HG03575 (cell line): ENCODE data around the gene BMAL1.
"Not testable (repeated sequence)": the region's sequence is repeated elsewhere in the genome, so short reads cannot be mapped to it uniquely, and the experiment has no call there.

ENCODE experiments used
- ATAC-seq: cut with Tn5 transposase; IDR thresholded peaks from one replicate; pipeline ENCODE4 v1.9.1; 2021; ENCODE audit not compliant: unreplicated experiment, insufficient number of reproducible peaks, low FRiP score; ENCODE audit errors: extremely low read depth

The BMAL1 gene

GRCh38 chr11:13277768-13278608 is at the start of gene BMAL1:
BMAL1 (plus strand) TSS chr11:13277790; CDS start chr11:13354309, 76,519 bp downstream.
- ATAC-seq = no peak

- no peak for ATAC-seq
Measured at GRCh38 chr11:13228572-13228971, 49.0 kb upstream of the BMAL1 start.

GRCh38 chr11:13229136-13229535 is 48.5 kb upstream of the BMAL1 start:
- no peak for ATAC-seq

- ATAC-seq = no peak
Measured at GRCh38 chr11:13229711-13230318, 47.8 kb upstream of the BMAL1 start.

- ATAC-seq = no peak
Measured at GRCh38 chr11:13233173-13233745, 44.3 kb upstream of the BMAL1 start.

GRCh38 chr11:13235895-13236294 is 41.7 kb upstream of the BMAL1 start:
- no peak for ATAC-seq

- no peak for ATAC-seq
Measured at GRCh38 chr11:13236626-13237025, 41.0 kb upstream of the BMAL1 start.

GRCh38 chr11:13237761-13238160 is 39.8 kb upstream of the BMAL1 start:
- ATAC-seq = no peak

GRCh38 chr11:13238879-13239514 is 38.6 kb upstream of the BMAL1 start:
- no peak for ATAC-seq

GRCh38 chr11:13242564-13242963 is 35.0 kb upstream of the BMAL1 start:
- no peak for ATAC-seq

- no peak for ATAC-seq
Measured at GRCh38 chr11:13247606-13248296, 29.8 kb upstream of the BMAL1 start.

- ATAC-seq = no peak
Measured at GRCh38 chr11:13249177-13249576, 28.4 kb upstream of the BMAL1 start.

- ATAC-seq = no peak
Measured at GRCh38 chr11:13249992-13250391, 27.6 kb upstream of the BMAL1 start.

- no peak for ATAC-seq
Measured at GRCh38 chr11:13251966-13252365, 25.6 kb upstream of the BMAL1 start.

GRCh38 chr11:13252438-13252837 is 25.2 kb upstream of the BMAL1 start:
- ATAC-seq = no peak

GRCh38 chr11:13256216-13256615 is 21.4 kb upstream of the BMAL1 start:
- ATAC-seq = no peak

- not testable (repeated sequence) for ATAC-seq
Measured at GRCh38 chr11:13258061-13258460, 19.5 kb upstream of the BMAL1 start.

- ATAC-seq = no peak
Measured at GRCh38 chr11:13258855-13259254, 18.7 kb upstream of the BMAL1 start.

- ATAC-seq = no peak
Measured at GRCh38 chr11:13259374-13259773, 18.2 kb upstream of the BMAL1 start.
